Hematopoietic multipotent progenitor cell treated with erythropoietin and hydrocortisone succinate and interleukin-3 and kit ligand, for 4 days (in vitro differentiated cells): ENCODE data around the gene SPATA31D3.
"Not testable (repeated sequence)": the region's sequence is repeated elsewhere in the genome, so short reads cannot be mapped to it uniquely, and the experiment has no call there.

Experiments
- DNase-seq: peaks from one replicate; pipeline ENCODE4 v3.0.0-alpha.2; 2015

Gene SPATA31D3

GRCh38 chr9:81980568-81980967, 37.3 kb downstream of the SPATA31D3 start:
- DNase-seq, result no peak

GRCh38 chr9:81981883-81982282, 38.6 kb downstream of the SPATA31D3 start:
- no peak for DNase-seq

DNA sequence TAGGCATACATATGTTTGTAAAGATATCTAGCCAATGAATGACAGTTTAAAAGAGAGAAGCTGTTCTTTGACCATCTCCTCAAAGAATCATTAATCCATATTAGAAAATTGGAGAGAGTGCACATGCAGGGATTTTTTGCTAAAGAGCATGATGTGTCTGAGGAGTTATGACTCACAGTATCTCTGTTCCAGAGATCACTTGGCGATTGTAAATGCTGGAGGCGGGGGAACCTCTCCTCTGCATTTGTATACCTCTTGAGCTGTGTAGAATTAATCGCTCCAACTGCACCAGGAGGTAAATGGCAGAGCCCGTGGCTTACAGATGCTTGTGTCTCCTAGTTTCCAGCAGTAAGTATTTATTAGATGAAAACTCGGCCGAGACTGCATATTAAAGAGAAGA, 41.6 kb downstream of the SPATA31D3 start:
- no peak for DNase-seq

- no peak for DNase-seq
These were observed 42.8 kb downstream of the SPATA31D3 start for GRCh38 chr9:81986051-81986450.

GRCh38 chr9:81988472-81988871, 45.2 kb downstream of the SPATA31D3 start, which contains the start of gene SPATA31D1:
TSS of gene SPATA31D1 (plus strand) at chr9:81988772. CDS start at chr9:81988819, 47 bp downstream.
- DNase-seq, result not testable (repeated sequence)

DNA sequence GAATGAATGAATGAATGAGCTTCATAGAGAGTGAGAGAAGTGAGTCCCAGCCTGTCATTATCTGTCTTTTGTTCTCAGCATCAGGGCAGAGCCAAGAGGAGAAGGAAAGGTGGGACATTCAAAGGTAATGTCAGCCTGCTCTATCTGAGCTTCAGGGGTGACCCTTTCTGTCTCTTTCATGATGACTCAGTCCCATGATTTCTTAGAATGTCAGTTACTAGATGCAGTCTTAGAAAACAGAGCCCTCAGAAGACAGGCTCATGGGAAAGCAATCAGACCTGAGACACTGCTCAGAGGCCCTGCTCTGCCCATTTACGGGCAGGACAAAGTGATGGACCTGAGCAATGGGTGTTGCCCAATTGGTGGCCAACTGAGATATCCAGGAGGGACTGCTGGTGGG, 46.4 kb downstream of the SPATA31D3 start:
- DNase-seq, result no peak

GRCh38 chr9:81993656-81994055, 50.4 kb downstream of the SPATA31D3 start:
- no peak for DNase-seq
